ENCODE results near the gene OLFML2B.

DNA sequence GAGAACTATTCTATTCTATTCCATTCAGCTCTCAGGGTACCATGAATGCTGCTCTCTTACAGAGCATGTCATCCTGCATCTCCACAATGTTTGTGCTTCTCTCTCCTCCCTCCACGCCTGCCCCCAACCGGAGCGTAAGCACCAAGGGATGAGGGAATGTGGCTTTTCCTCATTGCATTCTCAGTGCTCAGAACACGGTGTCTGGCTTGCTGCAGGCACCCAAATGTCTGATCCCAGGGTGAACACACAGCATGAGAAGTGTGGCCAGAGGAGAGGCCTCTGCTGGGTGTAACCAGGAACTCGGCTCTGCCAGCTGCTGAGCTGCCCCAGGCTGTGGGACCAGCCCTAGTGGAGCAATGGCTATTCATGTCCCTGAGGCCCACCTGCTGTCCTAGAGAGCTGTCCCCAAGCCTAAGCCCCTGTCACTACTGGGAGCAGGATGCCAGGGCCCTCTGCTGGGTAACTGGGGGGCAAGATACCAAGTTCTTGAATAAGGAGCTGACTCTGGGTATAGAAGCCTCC lies 38.3 kb downstream of the OLFML2B start:
- TF ChIP-seq CTCF (IDR thresholded peaks at IDR 0.05) (no peak), EP300 (IDR thresholded peaks at IDR 0.05) (no peak), POLR2A (IDR thresholded peaks at IDR 0.05) (no peak), POLR2AphosphoS5 (IDR thresholded peaks at IDR 0.05) (no peak)
